Neural cell (in vitro differentiated cells): ENCODE results near the gene ICAM2. TPM values are rescaled to one million over a fixed set of nuclear protein-coding genes. Genes with fewer than 3 reads are reported as not detected.

Experiments used
- H2AFZ ChIP-seq: fragments of 200-600, 300-800 bp; sonication (generic), shearing (Covaris generic); 2 replicates; pipeline ENCODE4 v1.6.0; 2014; ENCODE audit warnings: low read depth, mild to moderate bottlenecking, antibody characterized with exemption, low read length, moderate library complexity
- H3F3A ChIP-seq: fragments of 200-600 bp; shearing (Covaris generic); 2 replicates; pipeline ENCODE4 v1.6.1; 2016; ENCODE audit warnings: mild to moderate bottlenecking, moderate library complexity, mixed read lengths, antibody characterized with exemption, low read length; ENCODE audit not compliant: insufficient read depth, poor library complexity, severe bottlenecking
- H3K27ac ChIP-seq: fragments of 200-600, 300-800 bp; sonication (generic), shearing (Covaris generic); 2 replicates; pipeline ENCODE4 v1.5.1; 2014; ENCODE audit warnings: mild to moderate bottlenecking, low read length, moderate library complexity
- H3K27me3 ChIP-seq: fragments of 300-800, 200-600 bp; sonication (generic), shearing (Covaris generic); 2 replicates; pipeline ENCODE4 v1.6.0; 2014; ENCODE audit warnings: mild to moderate bottlenecking, low read depth, low read length, moderate library complexity; ENCODE audit not compliant: insufficient read depth
- H3K36me3 ChIP-seq: fragments of 300-800, 200-600 bp; sonication (generic), shearing (Covaris generic); 2 replicates; pipeline ENCODE4 v1.5.1; 2014; ENCODE audit warnings: mild to moderate bottlenecking, antibody characterized with exemption, low read length, moderate library complexity; ENCODE audit not compliant: insufficient read depth
- H3K4me2 ChIP-seq: fragments of 300-800, 200-600 bp; sonication (generic), shearing (Covaris generic); 2 replicates; pipeline ENCODE4 v1.6.0; 2014; ENCODE audit warnings: mild to moderate bottlenecking, low read length
- H3K4me3 ChIP-seq: fragments of 300-800, 200-600 bp; sonication (generic), shearing (Covaris generic); 2 replicates; pipeline ENCODE4 v1.5.1; 2014; ENCODE audit warnings: mild to moderate bottlenecking, low read length, moderate library complexity
- H3K79me2 ChIP-seq: fragments of 200-600 bp; shearing (Covaris generic); replicated peaks from 2 replicates; pipeline ENCODE4 v1.6.0; 2014; ENCODE audit warnings: mild to moderate bottlenecking, low read length, moderate library complexity; ENCODE audit not compliant: insufficient read depth
- H3K9ac ChIP-seq: fragments of 300-800, 200-600 bp; sonication (generic), shearing (Covaris generic); 2 replicates; pipeline ENCODE4 v1.6.1; 2016; ENCODE audit warnings: mild to moderate bottlenecking, low read length, mixed read lengths
- H3K9me2 ChIP-seq: fragments of 200-600 bp; shearing (Covaris generic); 2 replicates; pipeline ENCODE4 v1.6.1; 2016; ENCODE audit warnings: mild to moderate bottlenecking, low read length, mixed read lengths; ENCODE audit not compliant: insufficient read depth
- H3K9me3 ChIP-seq: fragments of 200-600, 300-800 bp; sonication (generic), shearing (Covaris generic); 2 replicates; pipeline ENCODE4 v1.6.1; 2016; ENCODE audit warnings: mild to moderate bottlenecking, mixed run types, low read length, moderate library complexity, mixed read lengths
- H4K20me1 ChIP-seq: fragments of 200-600 bp; shearing (Covaris generic); 2 replicates; pipeline ENCODE4 v1.6.1; 2016; ENCODE audit warnings: mild to moderate bottlenecking, mixed run types; ENCODE audit not compliant: insufficient read depth
- EP300 ChIP-seq: fragments of 450-650 bp; conservative IDR thresholded peaks from 2 replicates; pipeline ENCODE4 v1.6.1; 2014; ENCODE audit warnings: antibody characterized with exemption, mild to moderate bottlenecking, moderate library complexity; ENCODE audit not compliant: poor library complexity, severe bottlenecking
- EZH2 ChIP-seq: fragments of 200-600, 300-800 bp; shearing (Covaris generic), sonication (generic); IDR thresholded peaks from 2 replicates; pipeline ENCODE4 v1.6.1; 2014; ENCODE audit warnings: antibody characterized with exemption, low read length, borderline replicate concordance, mild to moderate bottlenecking; ENCODE audit not compliant: insufficient read depth, poor library complexity, severe bottlenecking
- MXI1 ChIP-seq: fragments of 450-650 bp; conservative IDR thresholded peaks from 2 replicates; pipeline ENCODE4 v1.6.1; 2014; ENCODE audit warnings: antibody characterized with exemption, mild to moderate bottlenecking; ENCODE audit not compliant: poor library complexity, severe bottlenecking
- POLR2AphosphoS5 ChIP-seq: IDR thresholded peaks from 2 replicates; pipeline ENCODE4 v1.6.1; 2012
- RAD21 ChIP-seq: fragments of 450-650 bp; conservative IDR thresholded peaks from 2 replicates; pipeline ENCODE4 v1.6.1; 2014; ENCODE audit warnings: antibody characterized with exemption, mild to moderate bottlenecking, moderate library complexity
- SMC3 ChIP-seq: fragments of 450-650 bp; conservative IDR thresholded peaks from 2 replicates; pipeline ENCODE4 v1.6.1; 2014; ENCODE audit warnings: antibody characterized with exemption, mild to moderate bottlenecking, moderate library complexity; ENCODE audit not compliant: poor library complexity
- TAF1 ChIP-seq: IDR thresholded peaks from 2 replicates; pipeline ENCODE4 v1.6.1; 2012; ENCODE audit warnings: low read depth
- polyA plus RNA-seq: library from polyadenylated mRNA; depleted of rRNA; stranded (reverse); fragments of >200 nt; gene quantifications from 2 replicates; pipeline ENCODE4 v1.2.3, GENCODE V29; 2014
- TF ChIP-seq, protein P1 (sequence below): fragments of 450-650 bp; IDR thresholded peaks from 2 replicates; pipeline ENCODE4 v1.5.1; 2014; ENCODE audit warnings: antibody characterized with exemption, mild to moderate bottlenecking, moderate library complexity; ENCODE audit not compliant: poor library complexity, severe bottlenecking
- TF ChIP-seq, protein P2 (sequence below): IDR thresholded peaks from 2 replicates; pipeline ENCODE4 v1.6.1; 2012; ENCODE audit warnings: borderline replicate concordance

The ICAM2 gene
- polyA plus RNA-seq, 1 donor from 2014 or later: not detected

- Histone ChIP-seq H3K27me3 (no peaks in the 10 kb centered on the region), H3K4me2 (no peak overlapping the region), H3K79me2 (no peaks in the 10 kb centered on the region), H3K9me2 (no peaks in the 10 kb centered on the region), H3K27ac (no peak overlapping the region), H2AFZ (no peak overlapping the region), H3F3A (no peaks in the 10 kb centered on the region), H4K20me1 (no peaks in the 10 kb centered on the region), H3K9ac (no peak overlapping the region), H3K36me3 (no peaks in the 10 kb centered on the region), H3K4me3 (no peak overlapping the region), H3K9me3 (no peaks in the 10 kb centered on the region)
- TF ChIP-seq, protein P1, sequence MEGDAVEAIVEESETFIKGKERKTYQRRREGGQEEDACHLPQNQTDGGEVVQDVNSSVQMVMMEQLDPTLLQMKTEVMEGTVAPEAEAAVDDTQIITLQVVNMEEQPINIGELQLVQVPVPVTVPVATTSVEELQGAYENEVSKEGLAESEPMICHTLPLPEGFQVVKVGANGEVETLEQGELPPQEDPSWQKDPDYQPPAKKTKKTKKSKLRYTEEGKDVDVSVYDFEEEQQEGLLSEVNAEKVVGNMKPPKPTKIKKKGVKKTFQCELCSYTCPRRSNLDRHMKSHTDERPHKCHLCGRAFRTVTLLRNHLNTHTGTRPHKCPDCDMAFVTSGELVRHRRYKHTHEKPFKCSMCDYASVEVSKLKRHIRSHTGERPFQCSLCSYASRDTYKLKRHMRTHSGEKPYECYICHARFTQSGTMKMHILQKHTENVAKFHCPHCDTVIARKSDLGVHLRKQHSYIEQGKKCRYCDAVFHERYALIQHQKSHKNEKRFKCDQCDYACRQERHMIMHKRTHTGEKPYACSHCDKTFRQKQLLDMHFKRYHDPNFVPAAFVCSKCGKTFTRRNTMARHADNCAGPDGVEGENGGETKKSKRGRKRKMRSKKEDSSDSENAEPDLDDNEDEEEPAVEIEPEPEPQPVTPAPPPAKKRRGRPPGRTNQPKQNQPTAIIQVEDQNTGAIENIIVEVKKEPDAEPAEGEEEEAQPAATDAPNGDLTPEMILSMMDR: no peak
- TF ChIP-seq EP300: no peak
- no peak for TF ChIP-seq TAF1
- no peak for TF ChIP-seq MXI1
- no peak for TF ChIP-seq POLR2AphosphoS5
- TF ChIP-seq, protein P2, sequence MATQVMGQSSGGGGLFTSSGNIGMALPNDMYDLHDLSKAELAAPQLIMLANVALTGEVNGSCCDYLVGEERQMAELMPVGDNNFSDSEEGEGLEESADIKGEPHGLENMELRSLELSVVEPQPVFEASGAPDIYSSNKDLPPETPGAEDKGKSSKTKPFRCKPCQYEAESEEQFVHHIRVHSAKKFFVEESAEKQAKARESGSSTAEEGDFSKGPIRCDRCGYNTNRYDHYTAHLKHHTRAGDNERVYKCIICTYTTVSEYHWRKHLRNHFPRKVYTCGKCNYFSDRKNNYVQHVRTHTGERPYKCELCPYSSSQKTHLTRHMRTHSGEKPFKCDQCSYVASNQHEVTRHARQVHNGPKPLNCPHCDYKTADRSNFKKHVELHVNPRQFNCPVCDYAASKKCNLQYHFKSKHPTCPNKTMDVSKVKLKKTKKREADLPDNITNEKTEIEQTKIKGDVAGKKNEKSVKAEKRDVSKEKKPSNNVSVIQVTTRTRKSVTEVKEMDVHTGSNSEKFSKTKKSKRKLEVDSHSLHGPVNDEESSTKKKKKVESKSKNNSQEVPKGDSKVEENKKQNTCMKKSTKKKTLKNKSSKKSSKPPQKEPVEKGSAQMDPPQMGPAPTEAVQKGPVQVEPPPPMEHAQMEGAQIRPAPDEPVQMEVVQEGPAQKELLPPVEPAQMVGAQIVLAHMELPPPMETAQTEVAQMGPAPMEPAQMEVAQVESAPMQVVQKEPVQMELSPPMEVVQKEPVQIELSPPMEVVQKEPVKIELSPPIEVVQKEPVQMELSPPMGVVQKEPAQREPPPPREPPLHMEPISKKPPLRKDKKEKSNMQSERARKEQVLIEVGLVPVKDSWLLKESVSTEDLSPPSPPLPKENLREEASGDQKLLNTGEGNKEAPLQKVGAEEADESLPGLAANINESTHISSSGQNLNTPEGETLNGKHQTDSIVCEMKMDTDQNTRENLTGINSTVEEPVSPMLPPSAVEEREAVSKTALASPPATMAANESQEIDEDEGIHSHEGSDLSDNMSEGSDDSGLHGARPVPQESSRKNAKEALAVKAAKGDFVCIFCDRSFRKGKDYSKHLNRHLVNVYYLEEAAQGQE: no peak
- no peak for TF ChIP-seq RAD21
- TF ChIP-seq EZH2: no peak
- TF ChIP-seq SMC3: no peak
Observed at GRCh38 chr17:63978272-63979200, 41.9 kb downstream of the ICAM2 start.

DNA sequence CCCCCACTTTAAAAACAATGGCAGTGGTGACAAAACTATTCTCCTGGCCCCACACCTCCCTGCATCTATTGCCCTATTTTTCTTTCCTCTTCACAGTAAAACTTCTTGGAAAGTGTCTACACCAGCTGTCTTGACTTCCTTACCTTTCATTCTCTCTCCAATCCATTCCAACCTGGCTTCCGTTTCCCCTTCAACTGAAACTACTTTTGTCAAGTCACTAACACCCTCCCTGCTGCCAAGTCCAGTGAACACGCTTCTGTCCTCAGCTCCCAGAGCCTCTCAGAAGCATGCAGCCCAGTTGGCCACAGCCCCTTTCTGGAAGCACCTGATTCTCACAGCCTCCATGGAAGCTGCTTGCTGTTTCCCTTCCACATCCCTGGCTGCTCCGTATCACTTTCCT lies 43.7 kb downstream of the ICAM2 start:
- Histone ChIP-seq H3K27ac (no peak overlapping the region), H3K9me2 (no peaks in the 10 kb centered on the region), H3K4me2 (no peak overlapping the region), H2AFZ (no peak overlapping the region), H3K36me3 (no peaks in the 10 kb centered on the region), H3K79me2 (no peaks in the 10 kb centered on the region), H3F3A (no peaks in the 10 kb centered on the region), H3K9ac (no peak overlapping the region), H4K20me1 (no peaks in the 10 kb centered on the region), H3K27me3 (no peaks in the 10 kb centered on the region), H3K4me3 (no peak overlapping the region), H3K9me3 (no peaks in the 10 kb centered on the region)
- TF ChIP-seq EP300 (no peak), MXI1 (no peak), RAD21 (no peak), POLR2AphosphoS5 (no peak), EZH2 (no peak)
- TF ChIP-seq, protein P1: no peak
